Prostate gland (tissue), 2 donors: ENCODE measurements around the gene WDR41. TPM values are rescaled to one million over a fixed set of nuclear protein-coding genes. Genes with fewer than 3 reads are reported as not detected.
"Not testable (repeated sequence)": the region's sequence is repeated elsewhere in the genome, so short reads cannot be mapped to it uniquely, and the experiment has no call there.

Experiments used
- DNase-seq: peaks from one replicate; pipeline ENCODE4 v3.0.0-alpha.2; 2019; ENCODE audit warnings: low spot score
- H3K27ac ChIP-seq, 2 donors: fragments of 200-600 bp; sonication (generic); 2 replicates each; pipeline ENCODE4 v1.5.1; 2017 to 2019
- H3K27me3 ChIP-seq: fragments of 200-600 bp; sonication (generic); replicated peaks from 2 replicates; pipeline ENCODE4 v1.5.1; 2019; ENCODE audit not compliant: insufficient read depth
- H3K36me3 ChIP-seq, 2 donors: fragments of 200-600 bp; sonication (generic); 1 replicate in 1 of 2; 2 replicates in 1 of 2; pipeline versions ENCODE4 v1.5.1 to v1.8.1; 2017 to 2019
- H3K4me1 ChIP-seq: fragments of 200-600 bp; sonication (generic); replicated peaks from 2 replicates; pipeline ENCODE4 v1.5.1; 2019
- H3K4me3 ChIP-seq, 2 donors: fragments of 200-600 bp; sonication (generic); 2 replicates each; pipeline ENCODE4 v1.5.1; 2017 to 2019
- H3K9me3 ChIP-seq: fragments of 200-600 bp; sonication (generic); 2 replicates; pipeline ENCODE4 v1.5.1; 2017
- CTCF ChIP-seq, 4 experiments: fragments of 200-600 bp in 2 of 4; fragments of 450-650 bp in 2 of 4; sonication (generic) in 2 of 4; IDR thresholded peaks; 1 replicate in 3 of 4; 2 replicates in 1 of 4; pipeline ENCODE4 v1.5.1; 2016 to 2019; ENCODE audit warnings: antibody characterized with exemption in 4 of 4, mild to moderate bottlenecking in 2 of 4, moderate library complexity in 2 of 4
- POLR2A ChIP-seq: fragments of 450-650 bp; IDR thresholded peaks from one replicate; pipeline ENCODE4 v1.6.1; 2016; ENCODE audit warnings: antibody characterized with exemption, mild to moderate bottlenecking
- POLR2AphosphoS5 ChIP-seq: sonication (generic); formaldehyde crosslinking; IDR thresholded peaks from one replicate; pipeline ENCODE4 v1.6.1; 2017; ENCODE audit warnings: antibody characterized with exemption
- WGBS: methylation state at CpG from one replicate; pipeline ENCODE4 v1.1.5; 2018; 5-methylcytosine and 5-hydroxymethylcytosine counted together
- intact Hi-C: fragments of 100-400 bp; cut with DNase I; formaldehyde crosslinking; loops from one replicate; pipeline ENCODE4 v1.14.2; 2022
- total RNA-seq, 2 donors: library from RNA; depleted of rRNA; stranded (reverse); fragments of >200 nt; gene quantifications; one replicate each; pipeline ENCODE4 v1.1.0, GENCODE V29; 2016

Gene WDR41
- total RNA-seq, 2 donors from 2014 or later = 28.8 to 76.1 TPM

DNA sequence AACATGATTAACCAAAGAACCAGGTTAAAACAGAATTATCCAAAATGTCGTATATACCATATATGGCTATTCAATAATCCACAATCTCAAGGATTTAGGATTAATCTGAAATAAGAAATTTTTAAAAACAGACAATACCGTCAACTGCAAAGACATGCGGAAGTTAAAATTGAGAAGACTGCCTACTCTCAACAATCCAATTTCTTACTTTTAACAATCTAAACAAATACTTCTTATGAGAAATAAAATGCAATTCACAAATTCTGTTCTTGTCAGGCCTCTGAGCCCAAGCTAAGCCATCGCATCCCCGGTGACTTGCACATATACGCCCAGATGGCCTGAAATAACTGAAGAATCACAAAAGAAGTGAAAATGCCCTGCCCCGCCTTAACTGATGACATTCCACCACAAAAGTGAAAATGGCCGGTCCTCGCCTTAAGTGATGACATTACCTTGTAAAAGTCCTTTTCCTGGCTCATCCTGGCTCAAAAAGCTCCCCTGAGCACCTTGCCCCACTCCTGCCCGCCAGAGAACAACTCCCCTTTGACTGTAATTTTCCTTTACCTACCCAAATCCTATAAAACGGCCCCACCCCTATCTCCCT, 1.3 kb downstream of the WDR41 start:
- H3K36me3 ChIP-seq, H3K9me3 ChIP-seq, DNase-seq, H3K27me3 ChIP-seq, H3K4me1 ChIP-seq: not testable (repeated sequence)
- Histone ChIP-seq H3K27ac (peak overlapping the region; percentile 88 to 95), H3K4me3 (peak overlapping the region; percentile 58 to 80)
- TF ChIP-seq CTCF (IDR thresholded peaks at IDR 0.05) = peak in 1 of 4 experiments; percentile 2
- intact Hi-C loops = loop anchor here (10.0 kb wide), 1 partner anchor 626 kb away; no protein-coding TSS in a partner anchor
- 29% methylated on average over 11 of the region's 11 CpGs for WGBS

DNA sequence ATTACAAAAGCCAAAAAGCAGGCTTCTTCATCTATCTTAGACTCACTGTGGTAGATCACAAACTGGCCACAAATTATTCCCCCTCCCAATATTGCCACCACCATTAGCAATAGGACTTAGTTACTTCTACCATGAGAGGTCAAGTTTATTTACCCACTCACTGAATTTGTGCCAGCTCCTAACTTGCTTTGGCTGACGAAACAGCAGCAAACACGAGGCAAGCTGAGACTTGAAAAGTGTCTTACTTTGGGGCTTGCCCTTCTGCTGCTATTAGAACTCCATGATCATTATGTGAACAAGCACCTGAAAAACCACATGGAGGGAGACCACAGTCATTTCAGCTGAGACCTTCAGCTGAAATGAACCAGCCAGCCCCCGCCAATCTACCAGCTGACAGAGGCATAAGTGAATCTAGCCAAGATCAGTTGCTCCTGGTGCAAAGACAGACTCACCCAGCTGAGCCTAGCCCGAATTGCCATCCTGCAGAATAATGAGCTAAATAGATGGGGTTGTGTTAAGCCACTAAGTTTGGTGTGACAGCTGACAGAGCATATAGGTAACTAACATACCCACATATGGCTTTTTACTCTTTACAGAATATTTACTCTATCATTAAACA, 5.7 kb downstream of the WDR41 start:
- intact Hi-C loops = no loop called here
- H3K27me3 ChIP-seq = no peaks in the 10 kb centered on the region
- no peak overlapping the region for H3K27ac ChIP-seq
- TF ChIP-seq POLR2A (no peak), CTCF (IDR thresholded peaks at IDR 0.05) (no peak), POLR2AphosphoS5 (peak; percentile 7)
- no peaks in the 10 kb centered on the region for H3K9me3 ChIP-seq
- H3K36me3 ChIP-seq = no peaks in the 10 kb centered on the region
- WGBS = 61% methylated on average over 4 of the region's 4 CpGs
- H3K4me3 ChIP-seq = no peak overlapping the region
- peak; percentile 21 for DNase-seq
- peaks cover 5% of the 10 kb centered on the region for H3K4me1 ChIP-seq

DNA sequence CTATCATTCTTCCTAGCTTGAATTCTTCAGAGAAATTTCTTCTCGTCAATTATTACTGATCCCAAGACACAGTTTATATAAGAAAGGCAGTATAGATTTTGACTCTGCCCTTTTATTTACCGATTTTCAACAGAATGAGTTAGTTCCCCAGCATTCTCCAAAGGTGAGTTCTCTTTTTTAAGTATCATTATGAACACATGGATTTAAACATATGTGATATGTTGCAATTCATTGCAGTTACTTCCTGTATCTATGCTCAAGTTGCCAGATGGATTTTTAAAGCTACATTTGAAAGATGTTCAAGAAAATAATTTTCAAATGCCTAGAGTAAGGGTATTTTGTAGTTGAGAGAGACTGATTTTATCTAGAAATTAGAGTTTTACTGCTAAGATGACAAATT, 8.4 kb downstream of the WDR41 start:
- H3K9me3 ChIP-seq = no peaks in the 10 kb centered on the region
- no peak overlapping the region for H3K27ac ChIP-seq
- no peak for TF ChIP-seq POLR2A
- no peak for TF ChIP-seq CTCF (IDR thresholded peaks at IDR 0.05)
- no peak for TF ChIP-seq POLR2AphosphoS5
- no peaks in the 10 kb centered on the region for H3K36me3 ChIP-seq
- H3K4me1 ChIP-seq = no peaks in the 10 kb centered on the region
- no peaks in the 10 kb centered on the region for H3K27me3 ChIP-seq
- 94% methylated on average over 2 of the region's 2 CpGs for WGBS
- intact Hi-C loops = no loop called here
- H3K4me3 ChIP-seq = no peak overlapping the region
- DNase-seq = no peak

DNA sequence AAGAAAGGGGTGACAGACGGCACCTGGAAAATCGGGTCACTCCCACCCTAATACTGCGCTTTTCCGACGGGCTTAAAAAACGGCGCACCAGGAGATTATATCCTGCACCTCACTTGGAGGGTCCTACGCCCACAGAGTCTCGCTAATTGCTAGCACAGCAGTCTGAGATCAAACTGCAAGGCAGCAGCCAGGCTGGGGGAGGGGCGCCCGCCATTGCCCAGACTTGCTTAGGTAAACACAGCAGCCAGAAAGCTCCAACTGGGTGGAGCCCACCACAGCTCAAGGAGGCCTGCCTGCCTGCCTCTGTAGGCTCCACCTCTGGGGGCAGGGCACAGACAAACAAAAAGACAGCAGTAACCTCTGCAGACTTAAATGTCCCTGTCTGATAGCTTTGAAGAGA, 17.1 kb downstream of the WDR41 start:
- H3K27ac ChIP-seq, H3K4me3 ChIP-seq, H3K9me3 ChIP-seq, H3K27me3 ChIP-seq, H3K4me1 ChIP-seq, H3K36me3 ChIP-seq, intact Hi-C loops, DNase-seq: not testable (repeated sequence)
- 96% methylated on average over 11 of the region's 11 CpGs for WGBS

DNA sequence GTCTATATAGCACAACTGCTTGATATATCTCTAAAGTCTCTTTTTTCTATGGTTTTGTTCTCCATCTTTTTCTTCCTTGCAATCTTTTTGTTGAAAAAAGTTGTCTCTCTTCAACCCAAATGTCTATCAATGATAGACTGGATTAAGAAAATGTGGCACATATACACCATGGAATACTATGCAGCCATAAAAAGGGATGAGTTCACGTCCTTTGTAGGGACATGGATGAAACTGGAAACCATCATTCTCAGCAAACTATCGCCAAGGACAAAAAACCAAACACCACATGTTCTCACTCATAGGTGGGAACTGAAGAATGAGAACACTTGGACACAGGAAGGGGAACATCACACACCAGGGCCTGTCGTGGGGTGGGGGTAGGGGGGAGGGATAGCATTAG, 23.2 kb downstream of the WDR41 start:
- H3K4me3 ChIP-seq, H3K36me3 ChIP-seq, H3K9me3 ChIP-seq, intact Hi-C loops, DNase-seq, H3K4me1 ChIP-seq, H3K27ac ChIP-seq, H3K27me3 ChIP-seq: not testable (repeated sequence)
- WGBS = 95% methylated on average over 3 of the region's 3 CpGs

- Histone ChIP-seq H3K27me3 (no peaks in the 10 kb centered on the region), H3K9me3 (no peaks in the 10 kb centered on the region), H3K4me3 (no peak overlapping the region), H3K36me3 (no peaks in the 10 kb centered on the region), H3K4me1 (no peaks in the 10 kb centered on the region), H3K27ac (no peak overlapping the region)
- no peak for DNase-seq
- intact Hi-C loops = no loop called here
- 98% methylated on average over 1 of the region's 1 CpG for WGBS
- TF ChIP-seq POLR2AphosphoS5 = no peak
- TF ChIP-seq CTCF (IDR thresholded peaks at IDR 0.05) = no peak
- no peak for TF ChIP-seq POLR2A
Observed at GRCh38 chr5:77463905-77464304, 28.2 kb downstream of the WDR41 start.
